K562 (cell line): Measurements from ENCODE around the gene ARID3A.

ENCODE experiments used
- NFATC3 ChIP-seq: fragments of 450-650 bp; IDR thresholded peaks from 2 replicates; pipeline ENCODE4 v1.6.1; 2017; ENCODE audit warnings: mild to moderate bottlenecking
- POLR2A ChIP-seq: fragments of 450-650 bp; conservative IDR thresholded peaks from 2 replicates; pipeline ENCODE4 v1.6.1; 2016
- PURB ChIP-seq: sonication (generic); formaldehyde crosslinking; IDR thresholded peaks from 2 replicates; pipeline ENCODE4 v1.9.0; 2021; ENCODE audit warnings: low read depth, mild to moderate bottlenecking, missing genetic modification reagents
- STAG1 ChIP-seq: sonication (generic); formaldehyde crosslinking; IDR thresholded peaks from 2 replicates; pipeline ENCODE4 v1.5.0; 2020; ENCODE audit warnings: missing genetic modification reagents, borderline replicate concordance
- ZNF311 ChIP-seq: fragments of 250-450 bp; sonication (Bioruptor Pico); IDR thresholded peaks from 2 replicates; pipeline ENCODE4 v1.4.0; 2020; ENCODE audit warnings: mild to moderate bottlenecking, moderate library complexity

DNA sequence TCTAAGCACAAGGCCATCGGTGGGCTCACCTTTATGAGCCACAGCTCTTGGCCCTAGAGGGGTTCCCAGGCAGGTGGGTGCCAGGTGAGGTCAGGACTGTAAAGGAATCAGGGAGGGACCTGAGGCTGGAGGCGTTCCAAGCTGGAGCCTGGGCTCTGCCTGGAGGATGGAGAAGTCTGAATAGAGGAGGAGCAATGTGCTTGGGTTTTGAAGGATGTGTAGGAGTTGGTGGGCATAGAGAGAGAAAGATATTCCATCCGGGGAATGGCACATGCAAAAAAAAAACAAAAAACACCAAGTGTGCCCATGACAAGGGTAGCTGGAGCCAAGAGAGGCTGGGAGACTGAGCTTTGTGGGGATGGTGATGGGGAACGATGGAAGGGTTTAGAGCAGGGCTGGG lies 76.8 kb downstream of the ARID3A start:
- TF ChIP-seq POLR2A (no peak), STAG1 (CRISPR knock-in tag) (no peak), PURB (CRISPR knock-in tag) (no peak), NFATC3 (no peak), ZNF311 (CRISPR knock-in tag) (no peak)
